Uterus (tissue), 4 donors: ENCODE measurements around the gene HCFC2. TPM values are rescaled to one million over a fixed set of nuclear protein-coding genes. Genes with fewer than 3 reads are reported as not detected.

Source experiments
- DNase-seq, 2 donors: peaks; one replicate each; pipeline ENCODE4 v3.0.0-alpha.2; 2019 to 2020
- H3K27ac ChIP-seq, 2 donors: fragments of 200-600 bp; sonication (generic); 1 replicate in 1 of 2; 2 replicates in 1 of 2; pipeline ENCODE4 v1.5.1; 2016 to 2018
- H3K27me3 ChIP-seq, 2 donors: fragments of 200-600 bp; sonication (generic); one replicate each; pipeline ENCODE4 v1.5.1; 2018 to 2019; ENCODE audit warnings: control low read depth in 1 of 2
- H3K36me3 ChIP-seq, 2 donors: fragments of 200-600 bp; sonication (generic); one replicate each; pipeline ENCODE4 v1.5.1; 2019; ENCODE audit warnings: control low read depth in 1 of 2
- H3K4me1 ChIP-seq, 2 donors: fragments of 200-600 bp; sonication (generic); one replicate each; pipeline ENCODE4 v1.5.1; 2018 to 2019; ENCODE audit warnings: control low read depth in 1 of 2
- H3K4me3 ChIP-seq, 2 donors: fragments of 200-600 bp; sonication (generic); 1 replicate in 1 of 2; 2 replicates in 1 of 2; pipeline ENCODE4 v1.5.1; 2018 to 2019; ENCODE audit warnings: mild to moderate bottlenecking in 1 of 2
- H3K9me3 ChIP-seq, 2 donors: fragments of 200-600 bp; sonication (generic); one replicate each; pipeline ENCODE4 v1.5.1; 2019; ENCODE audit warnings: control low read depth in 1 of 2
- CTCF ChIP-seq, 4 experiments: fragments of 200-600 bp in 2 of 4; fragments of 450-650 bp in 2 of 4; sonication (generic) in 2 of 4; IDR thresholded peaks; one replicate each; pipeline ENCODE4 v1.5.1; 2016 to 2019; ENCODE audit warnings: antibody characterized with exemption in 4 of 4, mild to moderate bottlenecking in 2 of 4, moderate library complexity in 1 of 4
- POLR2A ChIP-seq, 2 donors: fragments of 450-650 bp; IDR thresholded peaks; one replicate each; pipeline ENCODE4 v1.6.1; 2016; ENCODE audit warnings: antibody characterized with exemption in 2 of 2, mild to moderate bottlenecking in 1 of 2, moderate library complexity in 1 of 2
- intact Hi-C: fragments of 100-400 bp; cut with DNase I; formaldehyde crosslinking; loops from one replicate; pipeline ENCODE4 v1.15.1; 2023; ENCODE audit warnings: low total_unique reads
- total RNA-seq, 4 donors: library from RNA; depleted of rRNA in 3 of 4; stranded (reverse); fragments of >200 nt in 3 of 4; gene quantifications; one replicate each; pipeline versions ENCODE4 v1.1.0 to v1.2.4, GENCODE V29; 2014 to 2023
- donor health status: DM: yes; HTN: yes; CAD: no.

The HCFC2 gene
- total RNA-seq, 4 donors from 2014 or later: 10.0 to 61.0 (median 29.1) TPM

GRCh38 chr12:104050436-104050835 lies 13.9 kb upstream of the HCFC2 start:
- peak overlapping the region; percentile 84 to 87 for H3K27ac ChIP-seq
- intact Hi-C loops: no loop called here
- no peak for TF ChIP-seq CTCF (IDR thresholded peaks at IDR 0.05)
- TF ChIP-seq POLR2A (IDR thresholded peaks at IDR 0.05): no peak
- peak overlapping the region; percentile 48 to 50 for H3K4me3 ChIP-seq
- H3K36me3 ChIP-seq: no peaks in the 10 kb centered on the region
- no peak for DNase-seq
- H3K27me3 ChIP-seq: no peaks in the 10 kb centered on the region
- no peaks in the 10 kb centered on the region for H3K9me3 ChIP-seq
- no peaks in the 10 kb centered on the region for H3K4me1 ChIP-seq

GRCh38 chr12:104054681-104055346 lies 9.5 kb upstream of the HCFC2 start:
- Histone ChIP-seq H3K36me3 (no peaks in the 10 kb centered on the region), H3K4me3 (no peak overlapping the region), H3K4me1 (no peaks in the 10 kb centered on the region), H3K27me3 (no peaks in the 10 kb centered on the region), H3K9me3 (no peaks in the 10 kb centered on the region), H3K27ac (no peak overlapping the region)
- DNase-seq: no peak
- TF ChIP-seq POLR2A (IDR thresholded peaks at IDR 0.05) (no peak), CTCF (IDR thresholded peaks at IDR 0.05) (no peak)
- intact Hi-C loops: loop anchor here (5.0 kb wide), 1 partner anchor 88 kb away; the partner anchor contains the start of gene TDG

GRCh38 chr12:104055686-104056388 lies 8.5 kb upstream of the HCFC2 start:
- H3K27me3 ChIP-seq: no peaks in the 10 kb centered on the region
- no peak for TF ChIP-seq POLR2A (IDR thresholded peaks at IDR 0.05)
- TF ChIP-seq CTCF (IDR thresholded peaks at IDR 0.05): no peak
- intact Hi-C loops: loop anchor here (5.0 kb wide), 1 partner anchor 89 kb away; the partner anchor contains the start of gene TDG
- no peaks in the 10 kb centered on the region for H3K36me3 ChIP-seq
- no peaks in the 10 kb centered on the region for H3K9me3 ChIP-seq
- peak; percentile 49 to 79 for DNase-seq
- no peak overlapping the region for H3K4me3 ChIP-seq
- H3K4me1 ChIP-seq: no peaks in the 10 kb centered on the region
- H3K27ac ChIP-seq: peak overlapping the region in 1 of 2 donors; percentile 68

- DNase-seq: no peak
- Histone ChIP-seq H3K27me3 (no peaks in the 10 kb centered on the region), H3K36me3 (no peaks in the 10 kb centered on the region), H3K27ac (peak overlapping the region in 1 of 2 donors; percentile 68), H3K9me3 (no peaks in the 10 kb centered on the region), H3K4me1 (no peaks in the 10 kb centered on the region), H3K4me3 (no peak overlapping the region)
- TF ChIP-seq POLR2A (IDR thresholded peaks at IDR 0.05) (no peak), CTCF (IDR thresholded peaks at IDR 0.05) (no peak)
- intact Hi-C loops: loop anchor here (5.0 kb wide), 1 partner anchor 89 kb away; the partner anchor contains the start of gene TDG
These were observed 7.8 kb upstream of the HCFC2 start for GRCh38 chr12:104056419-104056972.

- Histone ChIP-seq H3K9me3 (no peaks in the 10 kb centered on the region), H3K36me3 (no peaks in the 10 kb centered on the region), H3K4me3 (no peak overlapping the region), H3K27me3 (no peaks in the 10 kb centered on the region), H3K4me1 (no peaks in the 10 kb centered on the region), H3K27ac (no peak overlapping the region)
- no peak for DNase-seq
- no peak for TF ChIP-seq POLR2A (IDR thresholded peaks at IDR 0.05)
- peak in 3 of 4 experiments; percentile 21 to 44 (median 34) for TF ChIP-seq CTCF (IDR thresholded peaks at IDR 0.05)
- intact Hi-C loops: loop anchor here (5.0 kb wide), 1 partner anchor 90 kb away; the partner anchor contains the start of gene TDG
These were observed 6.5 kb upstream of the HCFC2 start for GRCh38 chr12:104057771-104058197.
